GM18909 (cell line): ENCODE measurements around the gene DSC1.
"Not testable (repeated sequence)": the region's sequence is repeated elsewhere in the genome, so short reads cannot be mapped to it uniquely, and the experiment has no call there.

ENCODE experiments used
- ATAC-seq: cut with Tn5 transposase; IDR thresholded peaks from one replicate; pipeline ENCODE4 v1.9.1; 2021; ENCODE audit warnings: mild to moderate bottlenecking; ENCODE audit not compliant: unreplicated experiment, poor library complexity

The DSC1 gene

DNA sequence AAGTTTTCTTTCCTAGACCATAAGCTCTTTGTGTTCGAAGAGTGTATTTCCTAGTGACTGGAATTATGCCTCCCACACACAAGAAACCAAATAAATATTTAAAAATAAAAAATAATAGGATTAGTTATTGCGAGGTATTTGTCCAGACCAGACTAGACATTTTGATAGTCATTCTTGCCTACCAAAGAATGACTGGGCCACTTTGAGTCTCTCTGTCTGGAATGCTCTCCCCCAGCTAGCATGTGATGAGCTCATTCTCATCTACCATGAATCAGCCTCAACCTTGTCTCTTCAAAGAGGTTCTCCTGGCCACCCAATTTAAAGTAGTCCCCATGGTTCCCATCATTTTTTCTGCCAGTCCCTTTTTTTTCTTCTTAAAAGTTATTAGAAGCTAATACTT, 13.9 kb upstream of the DSC1 start:
- no peak for ATAC-seq

DNA sequence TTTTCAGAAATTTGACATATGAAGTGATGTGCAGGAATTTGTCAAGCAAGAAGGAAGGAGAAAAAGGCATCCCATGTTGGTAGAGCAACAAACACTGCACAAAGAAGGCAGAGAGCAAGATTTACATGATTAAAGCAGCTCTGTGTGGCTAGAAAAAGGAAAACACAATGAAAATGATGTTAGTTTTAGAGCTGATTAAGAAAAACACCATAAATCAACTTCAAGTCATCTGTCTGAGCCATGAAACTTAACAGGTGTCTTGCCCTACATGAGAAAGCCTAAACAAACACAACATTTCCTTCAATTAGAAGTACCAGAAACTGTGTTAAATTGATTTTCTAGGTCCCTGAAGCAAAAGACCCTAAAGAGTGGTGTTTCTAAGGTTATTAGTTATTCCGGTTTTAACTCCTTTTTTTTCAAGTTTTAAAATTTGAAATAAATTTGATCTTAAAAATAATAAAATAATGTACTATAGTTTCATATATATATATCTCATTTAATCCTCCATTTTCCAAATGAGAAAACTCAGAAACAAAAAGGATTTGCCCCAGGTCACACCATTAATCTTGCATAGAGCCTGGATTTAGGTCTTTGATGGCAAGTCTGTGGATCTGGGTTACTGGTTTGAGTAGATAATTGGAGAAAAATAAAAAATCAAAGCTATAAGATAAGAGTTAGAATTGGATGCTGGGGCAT, 8.6 kb upstream of the DSC1 start:
- no peak for ATAC-seq

DNA sequence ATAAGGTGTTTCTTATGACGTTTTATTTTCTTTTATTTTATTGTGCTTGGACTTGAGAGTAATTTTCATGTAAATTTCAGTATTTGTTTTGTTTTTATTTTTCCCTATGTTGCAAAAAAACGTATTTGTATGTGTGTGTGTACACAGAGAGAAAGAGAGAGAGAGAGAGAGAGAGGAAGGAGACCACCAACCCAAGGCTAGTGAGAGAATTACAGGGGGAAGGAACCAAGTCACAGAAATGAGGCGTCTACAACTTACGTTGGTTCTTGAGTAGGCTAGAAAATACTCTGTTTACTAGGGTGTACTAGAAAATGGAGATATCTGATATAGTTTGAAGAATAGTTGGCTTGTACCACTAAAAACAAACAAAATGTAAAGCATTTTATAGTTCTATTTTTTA, 7.7 kb upstream of the DSC1 start:
- ATAC-seq = no peak

DNA sequence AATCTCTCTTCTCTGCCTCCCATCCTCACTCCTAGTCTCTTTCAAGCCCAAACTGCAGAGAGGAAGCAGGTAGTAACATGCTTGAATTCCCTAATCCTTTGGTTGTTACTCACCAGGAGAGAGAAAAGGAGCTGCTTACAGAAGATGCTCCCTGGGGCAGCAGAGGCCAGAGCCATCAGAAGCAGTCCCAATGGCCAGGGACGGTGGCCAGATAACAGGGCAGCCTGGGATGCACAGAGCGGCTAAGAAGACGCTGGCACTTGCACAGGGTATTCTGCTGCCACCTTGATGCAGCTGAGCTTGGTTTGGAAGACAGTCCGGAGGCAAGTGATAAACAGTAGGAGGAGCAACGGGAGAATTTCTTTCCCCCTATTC, 250 bp downstream of the DSC1 start:
- no peak for ATAC-seq

DNA sequence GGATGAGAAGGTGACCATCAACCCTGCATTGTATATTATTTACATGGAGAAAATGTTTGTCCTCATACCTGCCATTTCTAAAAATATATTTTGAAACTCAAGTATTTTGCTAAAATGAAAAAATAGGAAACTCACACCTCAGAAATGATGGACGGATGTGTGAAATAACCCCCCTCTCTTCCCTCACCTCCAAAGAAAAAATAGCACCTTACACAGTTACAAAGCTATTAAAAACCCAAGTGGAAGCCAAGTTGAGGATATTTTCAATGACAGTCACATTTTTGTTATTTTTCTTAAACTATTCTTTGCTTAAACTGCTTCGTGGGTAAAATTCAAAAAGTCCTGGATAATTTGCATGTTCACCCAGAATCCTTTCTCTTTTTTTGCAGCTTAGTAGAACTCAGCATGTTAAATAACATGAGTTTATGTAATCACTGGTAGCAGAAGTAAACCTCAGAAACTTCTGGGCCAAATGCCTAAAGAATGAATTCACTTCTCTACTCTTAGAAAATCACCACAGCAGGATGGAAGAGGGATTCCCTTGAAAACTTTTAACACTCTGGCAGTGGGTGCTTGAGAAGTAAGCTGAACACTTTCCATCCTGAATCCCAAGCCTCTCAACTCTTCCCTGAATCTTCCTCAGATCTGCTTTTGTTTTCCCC, 768 bp downstream of the DSC1 start:
- ATAC-seq = no peak

DNA sequence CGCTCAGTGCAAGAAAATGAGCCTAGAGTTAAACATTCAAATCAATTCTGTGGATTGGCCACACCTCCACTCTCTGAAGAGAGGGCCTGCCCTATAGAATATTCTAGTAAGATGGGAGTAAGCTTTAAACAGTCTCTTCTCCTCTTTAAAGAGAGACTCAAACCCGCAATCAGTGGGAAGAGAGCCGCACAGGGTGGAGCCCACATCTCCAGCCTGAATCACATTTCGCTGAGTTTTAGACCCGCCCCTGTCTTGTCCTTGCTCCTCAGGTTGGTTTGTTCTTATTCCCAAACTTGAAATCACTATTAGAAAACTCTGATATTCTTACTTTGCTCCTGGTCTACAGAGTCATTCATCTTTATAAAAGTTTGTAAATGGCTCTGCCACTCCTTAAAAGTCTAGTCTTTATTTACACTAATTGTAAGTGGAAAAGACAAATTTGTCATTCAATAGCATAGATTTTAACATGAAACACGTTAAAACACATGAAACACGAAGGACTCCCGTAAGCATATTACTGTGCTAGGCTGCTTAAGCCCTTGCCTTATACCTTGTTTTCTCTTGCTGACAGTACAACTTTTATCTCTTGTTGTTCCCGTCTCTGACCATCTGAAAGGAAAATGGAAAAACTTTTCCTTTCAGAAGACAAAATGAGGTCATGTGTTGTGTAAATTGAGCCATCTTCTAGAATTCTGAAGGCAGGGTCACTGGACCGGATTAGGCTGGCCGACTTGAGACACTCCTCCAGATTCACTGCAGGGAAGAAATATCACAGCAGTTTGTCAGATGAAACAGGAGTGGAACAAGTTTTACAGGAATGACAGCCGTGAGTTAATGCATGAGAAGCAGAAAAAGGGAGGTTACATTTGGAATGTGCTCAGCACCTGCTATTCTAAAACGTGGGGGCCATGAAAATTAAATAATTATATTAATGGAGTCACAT, 5.6 kb downstream of the DSC1 start:
- no peak for ATAC-seq

DNA sequence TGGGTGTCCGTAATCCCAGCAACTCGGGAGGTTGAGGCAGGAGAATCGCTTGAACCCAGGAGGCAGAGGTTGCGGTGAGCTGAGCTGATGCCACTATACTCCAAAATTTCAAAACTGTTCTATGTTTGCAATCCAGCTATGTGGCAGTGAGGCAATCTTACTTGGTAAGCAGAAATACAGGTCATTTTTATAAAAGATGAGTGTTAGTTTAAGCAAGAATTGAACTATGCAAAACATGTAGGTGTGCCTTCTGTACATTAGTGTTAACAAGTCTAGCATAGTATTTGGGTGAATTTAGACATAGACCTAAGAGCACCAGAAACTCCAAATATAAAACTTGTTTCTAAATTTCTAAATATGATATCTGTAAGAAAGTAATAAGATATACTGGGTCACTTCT, 7.2 kb downstream of the DSC1 start:
- no peak for ATAC-seq

DNA sequence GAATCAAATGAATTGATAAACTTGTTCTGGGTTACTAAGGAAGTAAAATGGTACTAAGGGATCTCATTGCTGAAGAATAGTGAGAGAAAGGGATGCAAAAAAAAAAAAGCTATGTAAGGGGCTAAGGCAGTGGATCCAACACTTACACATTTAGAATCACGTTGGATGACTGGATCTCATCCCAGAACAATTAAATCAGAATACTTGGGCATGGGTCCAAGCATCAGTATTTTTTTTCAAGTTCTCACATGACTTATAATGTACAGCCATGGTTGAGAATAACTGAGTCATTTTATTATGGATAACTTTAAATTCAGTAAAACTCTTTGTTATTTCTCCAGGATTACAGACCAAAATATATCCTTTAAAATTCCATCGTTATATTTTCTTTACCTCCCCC, 8.5 kb downstream of the DSC1 start:
- ATAC-seq = no peak

DNA sequence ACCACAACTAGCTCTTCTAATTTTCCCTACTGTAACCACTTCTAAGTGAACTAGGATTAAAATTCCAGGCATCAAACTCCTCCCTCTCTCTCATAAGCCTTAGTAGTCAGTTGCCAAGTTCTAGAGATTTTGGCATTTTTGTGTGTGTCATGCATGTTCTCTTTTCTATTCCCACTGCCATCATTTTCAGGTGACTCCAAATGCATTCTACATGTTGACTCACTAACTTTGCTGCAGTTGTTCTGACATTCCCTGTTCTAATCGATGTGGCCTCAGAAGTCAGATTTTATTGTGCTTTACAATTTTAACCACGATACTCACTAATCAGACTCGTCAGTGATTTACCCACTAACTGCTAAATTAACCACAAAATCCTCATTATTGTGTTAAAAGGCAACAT, 13.3 kb downstream of the DSC1 start:
- no peak for ATAC-seq

DNA sequence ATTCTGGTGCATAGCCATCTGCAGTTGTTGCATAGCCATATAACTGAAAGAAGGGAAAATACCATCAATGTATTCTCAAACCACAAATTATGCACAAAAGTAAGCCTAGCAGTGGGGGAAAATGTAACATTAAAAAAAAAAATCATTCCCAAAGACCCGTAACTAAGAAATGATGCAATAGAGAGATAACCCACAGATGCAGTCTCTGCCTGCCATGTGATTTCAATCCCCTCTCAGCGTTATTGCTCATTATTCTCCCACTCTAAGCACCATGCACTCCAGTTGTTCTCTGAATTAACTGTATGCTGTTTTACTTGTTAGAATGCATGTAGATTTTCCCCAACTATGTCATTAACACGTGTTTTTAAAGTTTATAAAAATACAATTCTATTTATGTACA, 14.1 kb downstream of the DSC1 start:
- no peak for ATAC-seq

DNA sequence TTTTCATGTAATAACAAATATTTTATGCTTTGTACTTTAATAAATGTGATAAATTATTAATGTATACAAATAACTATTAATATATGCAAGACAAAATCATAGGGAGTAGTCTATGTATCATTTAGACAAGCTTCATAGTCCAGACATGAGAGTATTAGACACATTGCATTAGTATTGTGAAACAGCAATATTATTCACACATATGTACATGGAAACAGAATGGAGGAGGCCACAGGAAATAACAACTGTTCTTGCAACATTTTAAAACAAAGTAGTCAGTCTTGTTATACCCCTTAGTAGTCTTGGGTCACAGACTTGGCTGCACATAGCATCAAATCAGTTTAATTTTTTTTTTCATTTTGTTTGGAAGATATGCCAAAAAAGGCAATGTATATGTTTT, 15.8 kb downstream of the DSC1 start:
- no peak for ATAC-seq

DNA sequence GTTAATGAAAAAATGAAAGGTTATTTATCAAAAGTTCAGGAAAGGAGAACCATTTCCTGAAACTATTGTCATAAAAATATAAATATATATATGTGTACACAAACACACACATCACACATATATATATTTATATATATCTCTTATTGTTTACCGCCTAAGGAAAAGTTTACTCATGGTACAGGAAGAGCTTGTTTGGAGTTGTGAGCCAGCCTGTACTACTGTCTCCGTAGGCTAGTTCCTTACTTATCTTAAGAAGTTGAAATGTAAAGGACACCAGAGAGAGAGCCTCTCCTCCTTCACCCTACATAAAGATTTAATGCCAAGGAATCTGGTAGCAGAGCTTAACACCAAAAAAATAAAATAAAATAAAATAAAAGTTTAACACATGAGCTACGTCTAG, 19.6 kb downstream of the DSC1 start:
- ATAC-seq = no peak

DNA sequence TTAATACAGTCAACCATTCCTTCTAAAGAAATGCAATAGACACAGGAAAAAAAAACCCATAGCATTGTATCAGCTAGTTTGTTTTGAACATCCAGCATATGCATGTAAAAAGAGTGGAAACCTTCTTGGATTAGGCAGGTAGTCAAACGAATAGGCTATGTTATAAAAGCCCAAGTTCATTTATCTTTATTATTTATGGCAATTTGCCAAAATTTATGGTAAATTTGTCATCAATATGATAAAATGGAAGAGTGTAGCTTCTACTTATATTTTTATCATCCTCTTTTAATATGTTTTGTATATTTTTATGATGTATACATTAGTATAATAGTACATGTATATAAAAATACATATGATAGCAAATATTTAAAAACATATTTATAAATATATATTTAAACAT, 23.9 kb downstream of the DSC1 start:
- no peak for ATAC-seq

DNA sequence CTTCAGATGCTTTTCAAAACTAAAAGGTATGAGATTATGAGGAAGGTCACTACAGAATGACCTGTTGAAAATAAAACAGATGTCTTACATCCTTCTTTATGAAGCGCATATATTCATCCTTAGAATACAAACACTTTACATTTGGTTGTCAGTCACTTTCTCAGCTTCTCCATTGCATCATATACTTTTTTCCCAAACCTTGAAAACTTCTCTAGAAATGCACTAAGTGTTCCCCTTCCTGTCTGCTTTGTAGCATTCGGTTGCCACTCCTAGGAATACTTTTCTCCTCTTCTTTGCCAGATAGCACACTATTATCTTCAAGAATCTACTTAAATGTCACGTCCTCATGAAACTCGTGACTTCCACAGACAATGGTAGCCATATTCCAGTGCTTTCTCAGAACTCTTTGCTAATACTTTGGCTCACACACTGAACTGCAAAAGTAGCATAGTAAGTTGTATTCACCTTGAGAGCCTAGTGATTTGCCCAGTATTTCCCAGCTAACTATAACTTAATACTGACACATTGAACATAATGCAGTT, 27.6 kb downstream of the DSC1 start:
- ATAC-seq = no peak

DNA sequence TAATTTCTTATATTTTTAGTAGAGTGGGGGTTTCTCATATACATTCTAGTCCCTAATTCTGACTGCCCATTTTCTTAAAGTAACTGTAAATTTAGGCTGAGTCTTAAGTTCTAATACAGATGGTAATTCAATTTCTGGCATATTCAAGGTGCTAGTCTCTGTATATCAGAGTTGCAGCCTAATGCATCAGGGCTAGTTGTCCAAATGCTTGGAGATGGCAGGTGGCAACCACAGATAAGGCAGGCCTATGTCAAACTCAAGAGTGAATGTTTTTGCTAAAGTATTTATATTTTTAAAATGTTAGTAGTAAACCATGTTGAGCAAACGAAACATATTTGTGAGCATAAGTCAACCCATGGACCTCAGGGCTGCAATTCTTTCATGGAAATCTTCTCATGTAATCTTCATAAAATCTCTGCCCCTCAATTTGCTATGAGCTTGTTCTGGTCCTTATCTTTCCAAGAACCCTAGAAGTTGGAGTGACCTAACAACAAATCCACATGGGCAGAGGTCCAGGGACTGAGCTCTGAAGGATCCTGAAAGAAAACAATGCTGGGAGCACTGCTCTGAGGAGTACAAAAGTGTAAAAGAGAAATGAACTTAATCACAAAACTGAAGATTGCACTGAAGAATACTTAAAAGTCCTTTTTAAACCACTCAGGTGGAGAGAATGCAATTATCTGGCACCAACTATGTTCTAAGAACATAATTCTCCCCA, 33.1 kb downstream of the DSC1 start:
- ATAC-seq = no peak

DNA sequence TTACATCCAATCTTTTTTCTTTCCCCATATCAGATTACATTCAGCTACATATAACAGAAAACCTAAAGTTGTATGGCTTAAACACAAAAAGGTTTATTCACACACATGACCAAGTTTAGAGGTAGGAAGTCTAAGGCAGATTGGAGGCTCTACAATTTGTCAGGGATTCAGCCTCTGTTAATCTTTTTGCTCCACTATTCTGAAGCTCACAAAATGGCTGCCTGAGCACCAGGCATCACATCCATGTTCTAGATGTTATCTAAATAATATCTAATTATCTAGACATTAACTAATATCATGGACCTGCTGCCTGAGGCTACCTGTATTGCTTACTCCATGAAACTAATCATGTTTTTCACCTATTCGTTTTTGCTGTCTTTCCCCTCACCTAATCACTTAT, 36.8 kb downstream of the DSC1 start:
- no peak for ATAC-seq

DNA sequence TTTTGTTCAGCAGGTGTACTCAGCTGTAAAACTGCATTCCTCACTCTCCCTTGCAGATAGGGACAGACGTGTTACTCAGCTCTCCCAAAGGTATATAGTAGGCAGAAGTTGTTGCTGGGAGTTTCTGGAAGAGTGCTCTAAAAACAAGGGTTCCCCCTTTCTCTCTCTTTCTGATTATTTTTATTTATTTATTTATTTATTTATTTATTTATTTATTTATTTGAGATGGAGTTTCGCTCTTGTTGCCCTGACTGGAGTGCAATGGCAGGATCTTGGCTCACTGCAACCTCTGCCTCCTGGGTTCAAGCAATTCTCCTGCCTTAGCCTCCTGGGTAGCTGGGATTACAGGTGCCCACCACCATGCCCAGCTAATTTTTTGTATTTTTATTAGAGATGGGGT, 39.5 kb downstream of the DSC1 start:
- not testable (repeated sequence) for ATAC-seq

DNA sequence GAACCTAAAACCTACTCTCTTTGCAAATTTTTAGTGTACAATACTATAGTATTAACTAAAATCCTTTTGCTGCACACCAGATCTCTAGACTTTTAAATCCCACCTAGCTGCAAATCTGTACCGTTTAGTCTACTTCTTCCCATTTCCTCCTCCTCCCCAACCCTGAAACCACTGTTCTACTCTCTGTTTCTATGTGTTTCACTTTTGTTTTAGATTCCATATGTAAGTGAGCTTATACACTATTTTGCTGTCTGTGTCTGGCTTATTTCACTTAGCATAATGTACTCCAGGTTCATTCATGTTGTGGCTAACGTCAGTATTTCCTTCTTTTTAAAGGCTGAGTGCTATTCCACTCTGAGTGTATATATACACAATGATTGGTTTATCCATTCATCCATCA, 42.1 kb downstream of the DSC1 start:
- ATAC-seq = no peak

DNA sequence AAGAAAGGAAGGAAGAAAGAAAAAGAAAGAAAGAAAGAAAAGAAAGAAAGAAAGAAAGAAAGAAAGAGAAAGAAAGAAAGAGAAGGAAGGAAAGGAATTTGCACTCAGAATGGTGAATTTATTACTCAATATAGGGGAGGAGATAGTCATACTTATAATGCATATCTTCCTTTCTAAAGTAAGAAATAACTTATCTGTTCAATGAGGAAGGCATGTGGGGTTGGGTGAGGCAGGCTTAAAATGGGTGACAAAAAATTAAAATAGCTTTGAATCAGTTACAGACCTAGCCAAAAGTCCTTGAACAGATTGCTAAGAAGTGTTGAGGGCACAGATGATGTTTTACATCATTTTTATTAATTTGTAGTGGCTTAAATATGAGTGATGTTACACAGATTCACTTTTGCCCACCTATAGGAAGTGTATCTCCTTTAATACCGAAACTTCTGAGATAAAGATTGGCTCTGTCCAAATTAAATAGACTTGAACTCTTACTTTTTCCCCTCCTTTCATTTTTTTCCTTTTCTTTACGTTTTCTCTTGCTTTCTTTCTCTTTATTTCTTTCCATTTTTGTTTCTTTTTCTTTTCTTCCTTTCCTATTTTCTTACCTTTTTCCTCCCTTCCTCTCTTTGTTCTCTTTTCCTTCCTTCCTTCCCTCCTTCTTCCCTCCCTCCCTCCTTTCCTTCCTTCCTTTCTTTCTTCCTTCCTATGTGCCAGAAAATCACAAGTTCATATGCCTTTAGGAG, 45.6 kb downstream of the DSC1 start:
- no peak for ATAC-seq

DNA sequence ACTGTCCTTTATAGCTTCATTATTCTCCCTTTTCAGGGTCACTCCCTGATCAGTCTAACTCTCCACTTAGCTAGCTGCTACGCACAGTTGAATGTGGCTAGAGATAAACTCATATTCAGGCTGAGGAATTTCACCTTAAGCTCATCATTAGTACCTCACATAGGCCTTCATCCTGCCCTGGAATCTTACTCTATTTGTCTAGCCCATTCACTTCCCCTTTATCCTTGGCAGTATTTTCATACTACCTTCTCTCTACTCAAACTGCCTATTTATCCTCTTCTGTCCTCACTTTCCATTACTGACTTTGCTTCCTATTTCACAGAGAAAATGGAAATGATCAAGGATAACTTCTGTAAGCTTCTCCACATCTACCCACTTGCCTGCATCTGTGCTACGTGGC, 49.9 kb downstream of the DSC1 start:
- ATAC-seq = no peak
